Keratinocyte (primary cell): Measurements from ENCODE around the gene NT5E.

ENCODE experiments used
- EZH2 ChIP-seq: IDR thresholded peaks from one replicate; pipeline ENCODE4 v1.6.1; 2012; ENCODE audit warnings: inconsistent platforms, mild to moderate bottlenecking, low read length, moderate library complexity
- TF ChIP-seq, protein P1 (sequence below), 3 experiments: IDR thresholded peaks in 1 of 3; conservative IDR thresholded peaks in 1 of 3; optimal IDR thresholded peaks in 1 of 3; 2 replicates in 2 of 3; 3 replicates in 1 of 3; pipeline versions ENCODE3 to v1.5.1; 2011; ENCODE audit warnings: low read length in 3 of 3, mild to moderate bottlenecking in 3 of 3, moderate library complexity in 2 of 3, control low read depth in 1 of 3, inconsistent platforms in 1 of 3; ENCODE audit not compliant: insufficient read depth in 2 of 3; ENCODE audit errors: extremely low read depth in 1 of 3

DNA sequence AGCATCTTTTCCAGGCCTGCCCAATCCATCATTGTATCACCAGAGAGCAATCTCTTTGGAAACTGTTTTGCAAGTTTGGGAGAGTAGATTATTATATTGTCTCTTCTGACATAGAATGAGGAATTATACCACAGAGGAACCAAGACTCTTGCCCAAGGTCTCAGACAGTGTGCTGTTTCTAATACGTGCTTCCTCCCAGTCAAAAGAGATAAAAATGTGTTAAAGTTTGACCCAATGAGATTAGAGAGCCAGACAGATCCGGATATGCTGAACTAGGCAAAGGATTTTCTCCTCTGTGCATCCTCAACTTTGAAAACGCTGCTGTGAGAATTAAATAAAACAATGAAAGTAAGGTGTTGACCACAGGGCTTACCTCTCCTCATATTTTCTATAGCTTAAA is 18.6 kb upstream of the NT5E start:
- TF ChIP-seq, protein P1, sequence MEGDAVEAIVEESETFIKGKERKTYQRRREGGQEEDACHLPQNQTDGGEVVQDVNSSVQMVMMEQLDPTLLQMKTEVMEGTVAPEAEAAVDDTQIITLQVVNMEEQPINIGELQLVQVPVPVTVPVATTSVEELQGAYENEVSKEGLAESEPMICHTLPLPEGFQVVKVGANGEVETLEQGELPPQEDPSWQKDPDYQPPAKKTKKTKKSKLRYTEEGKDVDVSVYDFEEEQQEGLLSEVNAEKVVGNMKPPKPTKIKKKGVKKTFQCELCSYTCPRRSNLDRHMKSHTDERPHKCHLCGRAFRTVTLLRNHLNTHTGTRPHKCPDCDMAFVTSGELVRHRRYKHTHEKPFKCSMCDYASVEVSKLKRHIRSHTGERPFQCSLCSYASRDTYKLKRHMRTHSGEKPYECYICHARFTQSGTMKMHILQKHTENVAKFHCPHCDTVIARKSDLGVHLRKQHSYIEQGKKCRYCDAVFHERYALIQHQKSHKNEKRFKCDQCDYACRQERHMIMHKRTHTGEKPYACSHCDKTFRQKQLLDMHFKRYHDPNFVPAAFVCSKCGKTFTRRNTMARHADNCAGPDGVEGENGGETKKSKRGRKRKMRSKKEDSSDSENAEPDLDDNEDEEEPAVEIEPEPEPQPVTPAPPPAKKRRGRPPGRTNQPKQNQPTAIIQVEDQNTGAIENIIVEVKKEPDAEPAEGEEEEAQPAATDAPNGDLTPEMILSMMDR (optimal IDR thresholded peaks at IDR 0.05 in 1 of 3, IDR thresholded peaks at IDR 0.05 in 1 of 3, conservative IDR thresholded peaks at IDR 0.05 in 1 of 3; ENCODE audit: extremely low read depth in 1 of 3, insufficient read depth in 2 of 3, low read length in 3 of 3), result no peak
- TF ChIP-seq EZH2, result no peak
